ENCODE measurements around the gene TMEM196.

- TF ChIP-seq POLR2AphosphoS5 (IDR thresholded peaks at IDR 0.05) (no peak), CTCF (IDR thresholded peaks at IDR 0.05) (peak in 4 of 7 experiments; percentile 39 to 71 (median 56)), POLR2A (IDR thresholded peaks at IDR 0.05) (no peak)
These were observed 18.8 kb downstream of the TMEM196 start for GRCh38 chr7:19754521-19755116.

Data from stomach (tissue), 4 donors.